Ovary (tissue), 1 donor: Measurements from ENCODE around the gene RAD21L1.
"Not testable (repeated sequence)": the region's sequence is repeated elsewhere in the genome, so short reads cannot be mapped to it uniquely, and the experiment has no call there.

Source experiments
- EP300 ChIP-seq: sonication (generic); formaldehyde crosslinking; IDR thresholded peaks from one replicate; pipeline ENCODE4 v1.6.1; 2017; ENCODE audit warnings: antibody characterized with exemption
- POLR2A ChIP-seq: fragments of 450-650 bp; IDR thresholded peaks from one replicate; pipeline ENCODE4 v1.6.1; 2017; ENCODE audit warnings: antibody characterized with exemption, mild to moderate bottlenecking, moderate library complexity

DNA sequence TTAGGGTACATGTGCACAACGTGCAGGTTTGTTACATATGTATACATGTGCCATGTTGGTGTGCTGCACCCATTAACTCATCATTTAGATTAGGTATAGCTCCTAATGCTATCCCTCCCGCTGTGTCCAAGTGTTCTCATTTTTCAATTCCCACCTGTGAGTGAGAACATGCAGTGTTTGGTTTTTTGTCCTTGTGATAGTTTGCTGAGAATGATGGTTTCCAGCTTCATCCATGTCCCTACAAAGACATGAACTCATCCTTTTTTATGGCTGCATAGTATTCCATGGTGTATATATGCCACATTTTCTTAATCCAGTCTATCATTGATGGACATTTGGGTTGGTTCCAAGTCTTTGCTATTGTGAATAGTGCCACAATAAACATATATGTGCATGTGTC, 24.4 kb downstream of the RAD21L1 start:
- TF ChIP-seq POLR2A, EP300: not testable (repeated sequence)
